Measurements from ENCODE around the gene ARGFX.

ARGFX gene

DNA sequence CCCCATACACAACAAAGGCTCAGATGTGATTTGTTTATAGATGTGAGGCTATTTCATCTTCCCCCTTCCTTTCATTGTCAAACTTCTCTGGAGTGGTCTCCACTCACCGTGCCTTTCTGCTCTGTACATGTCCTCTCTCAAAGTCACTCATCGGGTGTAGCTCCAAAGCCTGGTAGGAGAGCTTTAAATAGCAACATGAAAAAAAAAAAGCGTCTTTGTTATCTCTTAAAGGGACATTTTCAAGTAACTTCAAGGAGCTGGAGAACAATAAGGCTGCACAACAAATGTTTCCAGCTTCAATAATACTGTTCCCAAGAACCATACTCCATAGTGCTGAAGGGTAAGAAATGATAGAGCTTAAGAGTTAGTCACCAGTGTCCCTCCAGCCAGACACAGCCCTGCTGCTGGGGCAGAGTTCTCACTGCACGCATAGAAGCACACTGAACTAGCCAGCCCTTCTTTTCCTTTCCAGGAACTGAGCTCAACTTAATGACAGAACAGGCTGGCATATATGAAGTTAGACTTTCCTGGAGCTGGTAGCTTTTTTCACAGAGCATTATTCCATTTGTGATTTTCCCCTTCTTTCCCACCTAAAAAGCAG is 33.6 kb downstream of the ARGFX start:
- DNase-seq: no peak

DNA sequence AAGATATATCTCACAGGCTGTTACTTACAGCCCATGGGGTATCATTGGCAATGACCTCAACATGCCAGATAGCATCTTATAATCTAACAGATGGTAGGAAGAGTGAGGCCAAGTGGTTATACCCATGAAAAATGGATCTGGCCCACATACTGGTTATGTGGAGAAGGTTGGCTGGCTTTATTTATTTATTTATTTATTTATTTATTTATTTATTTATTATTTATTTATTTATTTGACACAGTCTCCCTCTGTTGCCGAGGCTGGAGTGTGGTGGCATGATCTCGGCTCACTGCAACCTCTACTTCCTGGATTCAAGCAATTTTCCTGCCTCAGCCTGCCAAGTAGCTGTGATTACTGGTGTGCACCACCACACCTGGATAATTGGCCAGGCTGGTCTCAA is 37.0 kb downstream of the ARGFX start:
- no peak for DNase-seq

DNA sequence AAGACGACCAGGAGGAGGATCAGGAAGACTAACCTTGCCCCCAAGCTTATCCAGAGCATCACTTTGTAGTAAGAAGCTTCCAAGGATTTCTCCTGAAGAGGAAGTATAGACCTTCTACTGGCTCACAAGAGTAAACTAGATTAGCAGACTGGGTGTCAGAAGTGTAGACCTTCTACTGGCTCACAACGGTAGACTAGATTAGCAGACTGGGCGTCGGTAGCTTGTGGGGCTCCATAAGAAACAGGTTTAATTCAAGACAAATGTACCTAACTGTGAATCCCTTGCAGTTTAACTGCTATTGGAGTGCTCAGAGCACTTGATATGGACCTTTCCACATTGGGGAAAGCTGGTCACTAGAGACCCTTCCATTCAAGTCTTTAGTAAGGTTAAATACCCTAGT is 38.4 kb downstream of the ARGFX start:
- DNase-seq: no peak
